IMR-90 (cell line): ENCODE results near the gene LDHD. TPM values are rescaled to one million over a fixed set of nuclear protein-coding genes. Genes with fewer than 3 reads are reported as not detected.

Experiments used
- ATAC-seq: fragments of 200-7000 bp; cut with Tn5 transposase; 2 replicates; pipeline ENCODE4 v1.9.1; 2020; ENCODE audit warnings: low read depth, mild to moderate bottlenecking, moderate library complexity
- BruUV-seq: library from RNA; stranded (reverse); fragments of 400-500 nt; replicated peaks from 2 replicates; lab custom pipeline; 2021; lab: Mats Ljungman, UMichigan
- CTCF ChIA-PET: fragments of 300-600 bp; formaldehyde crosslinking; extraction: SDS; loops from one replicate; lab custom pipeline; 2021; ENCODE audit warnings: antibody characterized with exemption; lab: Yijun Ruan, JAX
- POLR2A ChIA-PET: fragments of 300-600 bp; sonication (Branson Sonifier 250); formaldehyde crosslinking; loops from one replicate; lab custom pipeline; 2022; ENCODE audit warnings: antibody characterized with exemption; ENCODE audit not compliant: unreplicated experiment; lab: Charles Lee
- DNase-seq: peaks from one replicate; pipeline ENCODE4 v3.0.0; 2013
- H2AFZ ChIP-seq: replicated peaks from 2 replicates; pipeline ENCODE3; 2013; ENCODE audit warnings: low read length, mild to moderate bottlenecking; ENCODE audit not compliant: poor library complexity
- H2AK5ac ChIP-seq: 2 replicates; pipeline ENCODE4 v1.6.1; 2013; ENCODE audit warnings: low read depth, low read length, inconsistent platforms
- H2AK9ac ChIP-seq: replicated peaks from 2 replicates; pipeline ENCODE3; 2013; ENCODE audit warnings: mild to moderate bottlenecking, low read depth, low read length, moderate library complexity; ENCODE audit not compliant: poor library complexity
- H2BK120ac ChIP-seq: 2 replicates; pipeline ENCODE4 v1.6.1; 2013; ENCODE audit warnings: low read depth, low read length, inconsistent platforms
- H2BK15ac ChIP-seq: 3 replicates; pipeline ENCODE4 v1.6.1; 2013; ENCODE audit warnings: low read depth, low read length, inconsistent platforms
- H2BK20ac ChIP-seq: 2 replicates; pipeline ENCODE4 v1.6.1; 2013; ENCODE audit warnings: low read depth, mild to moderate bottlenecking, inconsistent platforms, low read length, moderate library complexity
- H2BK5ac ChIP-seq: 2 replicates; pipeline ENCODE4 v1.6.1; 2013; ENCODE audit warnings: mild to moderate bottlenecking, low read depth, low read length, inconsistent platforms; ENCODE audit not compliant: poor library complexity, severe bottlenecking
- H3K14ac ChIP-seq: replicated peaks from 2 replicates; pipeline ENCODE4 v1.6.1; 2013; ENCODE audit warnings: low read depth, low read length, inconsistent platforms
- H3K18ac ChIP-seq: 2 replicates; pipeline ENCODE4 v1.6.1; 2013; ENCODE audit warnings: low read depth, low read length, control low read depth
- H3K23ac ChIP-seq: 2 replicates; pipeline ENCODE4 v1.6.1; 2013; ENCODE audit warnings: low read depth, low read length, inconsistent platforms
- H3K27ac ChIP-seq: 2 replicates; pipeline ENCODE4 v1.5.1; 2013; ENCODE audit warnings: mild to moderate bottlenecking, control low read depth, low read length; ENCODE audit not compliant: insufficient read depth
- H3K27me3 ChIP-seq: 2 replicates; pipeline ENCODE4 v1.6.1; 2013; ENCODE audit warnings: low read length; ENCODE audit not compliant: control insufficient read depth, insufficient read depth
- H3K36me3 ChIP-seq: 2 replicates; pipeline ENCODE4 v1.6.1; 2013; ENCODE audit warnings: low read length, mixed read lengths; ENCODE audit not compliant: control insufficient read depth, insufficient read depth
- H3K4ac ChIP-seq: 2 replicates; pipeline ENCODE4 v1.6.1; 2013; ENCODE audit warnings: low read depth, low read length, inconsistent platforms
- H3K4me1 ChIP-seq: 2 replicates; pipeline ENCODE4 v1.6.1; 2013; ENCODE audit warnings: low read length, mixed read lengths; ENCODE audit not compliant: control insufficient read depth, insufficient read depth
- H3K4me2 ChIP-seq: 2 replicates; pipeline ENCODE4 v1.6.1; 2013; ENCODE audit warnings: low read depth, mild to moderate bottlenecking, control low read depth, low read length, moderate library complexity
- H3K4me3 ChIP-seq: 2 replicates; pipeline ENCODE4 v1.5.1; 2013; ENCODE audit warnings: low read depth, mild to moderate bottlenecking, control low read depth, low read length, moderate library complexity; ENCODE audit not compliant: insufficient read depth
- H3K56ac ChIP-seq: 2 replicates; pipeline ENCODE4 v1.6.1; 2013; ENCODE audit warnings: low read length, inconsistent platforms; ENCODE audit not compliant: insufficient read depth; ENCODE audit errors: extremely low read depth
- H3K79me1 ChIP-seq, 2 experiments: 2 replicates each; pipeline ENCODE4 v1.6.1; 2013; ENCODE audit warnings: low read length in 2 of 2, inconsistent platforms in 1 of 2, low read depth in 1 of 2
- H3K9ac ChIP-seq: 2 replicates; pipeline ENCODE4 v1.6.1; 2013; ENCODE audit warnings: low read depth, low read length, control low read depth
- H3K9me1 ChIP-seq: 2 replicates; pipeline ENCODE4 v1.6.1; 2013; ENCODE audit warnings: low read length, inconsistent platforms; ENCODE audit not compliant: insufficient read depth
- H3K9me3 ChIP-seq: 2 replicates; pipeline ENCODE4 v1.6.1; 2013; ENCODE audit warnings: low read length; ENCODE audit not compliant: control insufficient read depth, insufficient read depth
- H4K20me1 ChIP-seq: 2 replicates; pipeline ENCODE4 v1.6.1; 2013; ENCODE audit warnings: low read length, inconsistent platforms; ENCODE audit not compliant: insufficient read depth
- H4K5ac ChIP-seq: 2 replicates; pipeline ENCODE4 v1.6.1; 2013; ENCODE audit warnings: mild to moderate bottlenecking, low read depth, low read length, control low read depth
- H4K8ac ChIP-seq, 2 experiments: 2 replicates each; pipeline ENCODE4 v1.6.1; 2013; ENCODE audit warnings: low read depth in 2 of 2, low read length in 2 of 2, control low read depth in 1 of 2, inconsistent platforms in 1 of 2
- H4K91ac ChIP-seq: 2 replicates; pipeline ENCODE4 v1.6.1; 2013; ENCODE audit warnings: low read depth, low read length, inconsistent platforms; ENCODE audit not compliant: insufficient read depth
- FOS ChIP-seq: fragments of 150-350 bp; IDR thresholded peaks from 2 replicates; pipeline ENCODE4 v1.6.1; 2016; ENCODE audit warnings: low read depth, low read length
- WGBS, 2 experiments: methylation state at CpG; one replicate each; pipeline versions ENCODE4 v1.1.5 to v1.1.7; 2013; ENCODE audit warnings: missing lambda C conversion rate in 2 of 2; ENCODE audit not compliant: insufficient read length in 1 of 2; ENCODE audit errors: extremely low coverage in 2 of 2; 5-methylcytosine and 5-hydroxymethylcytosine counted together
- dilution Hi-C: fragments of 300-500 bp; cut with HindIII; formaldehyde crosslinking; loops from one replicate; pipeline ENCODE4 v1.14.3; 2018; ENCODE audit warnings: low sequenced_read_pairs; ENCODE audit not compliant: unreplicated experiment
- in situ Hi-C: fragments of 300-500 bp; cut with MboI; formaldehyde crosslinking; loops from 3 replicates; pipeline ENCODE4 v1.14.3; 2019; ENCODE audit warnings: low sequenced_read_pairs, inconsistent platforms, mixed read lengths
- intact Hi-C: fragments of 100-400 bp; cut with micrococcal nuclease; formaldehyde crosslinking; loops from 2 replicates; pipeline ENCODE4 v1.10.0; 2022
- polyA plus RNA-seq, 3 experiments: library from polyadenylated mRNA; depleted of rRNA; stranded (reverse); fragments of >200 nt; gene quantifications; 2 replicates each; pipeline ENCODE4 v1.2.3, GENCODE V29; 2012; ENCODE audit warnings: low replicate concordance in 1 of 3
- total RNA-seq: library from RNA; depleted of rRNA; stranded (reverse); fragments of >200 nt; gene quantifications from 2 replicates; pipeline ENCODE4 v1.2.3, GENCODE V29; 2012
- TF ChIP-seq, protein P1 (sequence below): fragments of 150-350 bp; IDR thresholded peaks from 2 replicates; pipeline ENCODE4 v1.6.1; 2017; ENCODE audit warnings: mild to moderate bottlenecking, antibody characterized with exemption, low read length, low read depth
- TF ChIP-seq, protein P2 (sequence below): fragments of 150-350 bp; IDR thresholded peaks from 2 replicates; pipeline ENCODE4 v1.6.1; 2016; ENCODE audit warnings: low read depth, mild to moderate bottlenecking, low read length, moderate library complexity, borderline replicate concordance

LDHD gene
- total and polyA plus RNA-seq, 2 of the 4 experiments (the other 2 are of a cell fraction), result under 0.01 to 0.26 TPM

DNA sequence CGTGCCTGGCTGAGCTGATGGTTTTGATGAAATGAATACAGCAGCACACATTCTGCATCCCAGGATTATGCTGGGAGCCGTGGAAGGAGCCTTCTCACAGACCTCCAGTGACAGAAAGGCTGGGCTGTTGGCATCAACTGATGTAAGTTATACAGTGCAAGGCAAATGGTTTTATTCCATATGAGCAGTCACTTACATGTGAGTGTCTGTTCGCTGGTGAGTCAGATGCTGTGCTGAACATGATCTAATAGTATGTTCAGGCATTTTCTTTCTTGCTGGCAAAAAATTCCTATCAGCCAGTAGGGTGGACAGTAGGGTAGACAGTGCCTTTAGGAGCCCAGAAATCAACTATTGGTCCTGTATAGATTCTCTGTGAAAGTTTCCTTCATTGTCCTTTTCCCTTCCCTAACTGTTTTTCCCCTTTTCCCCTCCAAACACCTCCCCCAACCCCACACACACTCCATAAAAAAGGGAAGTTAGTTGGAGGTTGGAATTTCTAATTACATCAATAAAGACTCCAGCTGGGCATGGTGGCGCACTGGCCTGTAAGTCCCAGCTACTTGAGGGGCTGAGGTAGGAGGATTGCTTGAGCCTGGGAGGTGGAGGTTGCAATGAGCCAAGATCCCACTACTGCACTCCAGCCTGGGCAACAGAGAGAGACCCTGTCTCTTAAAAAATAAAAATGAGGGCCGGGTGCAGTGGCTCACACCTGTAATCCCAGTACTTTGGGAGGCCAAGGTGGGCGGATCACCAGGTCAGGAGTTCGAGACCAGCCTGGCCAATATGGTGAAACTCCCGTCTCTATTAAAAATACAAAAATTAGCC is 36.2 kb downstream of the LDHD start (continued):
- TF ChIP-seq, protein P1, sequence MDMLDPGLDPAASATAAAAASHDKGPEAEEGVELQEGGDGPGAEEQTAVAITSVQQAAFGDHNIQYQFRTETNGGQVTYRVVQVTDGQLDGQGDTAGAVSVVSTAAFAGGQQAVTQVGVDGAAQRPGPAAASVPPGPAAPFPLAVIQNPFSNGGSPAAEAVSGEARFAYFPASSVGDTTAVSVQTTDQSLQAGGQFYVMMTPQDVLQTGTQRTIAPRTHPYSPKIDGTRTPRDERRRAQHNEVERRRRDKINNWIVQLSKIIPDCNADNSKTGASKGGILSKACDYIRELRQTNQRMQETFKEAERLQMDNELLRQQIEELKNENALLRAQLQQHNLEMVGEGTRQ, result no peak

DNA sequence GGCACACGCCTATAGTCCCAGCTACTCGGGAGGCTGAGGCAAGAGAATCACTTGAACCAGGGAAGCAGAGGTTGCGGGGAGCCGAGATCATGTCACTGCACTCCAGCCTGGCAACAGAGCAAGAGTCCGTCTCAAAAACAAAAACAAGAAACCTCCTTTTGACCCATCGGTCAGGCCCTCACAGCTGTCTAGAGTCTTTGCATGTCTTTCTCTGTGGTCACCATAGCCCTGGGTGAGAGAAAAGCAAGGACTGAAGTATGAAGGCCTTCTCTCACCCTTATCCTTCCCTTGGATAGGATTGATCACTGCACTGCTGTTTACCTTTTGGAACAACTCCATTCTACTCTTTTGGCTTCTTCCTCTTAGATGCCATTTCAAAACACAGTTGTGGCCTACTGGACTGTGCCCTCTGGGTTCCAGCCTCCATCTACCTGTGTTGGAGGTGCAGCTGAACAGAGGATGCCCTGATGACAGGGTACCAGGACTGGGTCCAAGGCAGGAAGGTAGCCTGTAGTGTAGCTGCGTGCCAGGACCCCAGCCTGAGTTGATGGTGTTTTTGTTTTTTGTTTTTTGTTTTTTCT is 37.1 kb downstream of the LDHD start:
- H3K23ac ChIP-seq, result no peak overlapping the region
- H4K5ac ChIP-seq, result peak overlapping the region; percentile 67; the same call in 1 of the 2 replicates
- H2BK120ac ChIP-seq, result no peak overlapping the region
- no peak overlapping the region; the same call in 1 of the 2 replicates for H4K91ac ChIP-seq
- H4K20me1 ChIP-seq, result peaks cover 30% of the 10 kb centered on the region
- no peaks in the 10 kb centered on the region for H3K27me3 ChIP-seq
- TF ChIP-seq, protein P2, sequence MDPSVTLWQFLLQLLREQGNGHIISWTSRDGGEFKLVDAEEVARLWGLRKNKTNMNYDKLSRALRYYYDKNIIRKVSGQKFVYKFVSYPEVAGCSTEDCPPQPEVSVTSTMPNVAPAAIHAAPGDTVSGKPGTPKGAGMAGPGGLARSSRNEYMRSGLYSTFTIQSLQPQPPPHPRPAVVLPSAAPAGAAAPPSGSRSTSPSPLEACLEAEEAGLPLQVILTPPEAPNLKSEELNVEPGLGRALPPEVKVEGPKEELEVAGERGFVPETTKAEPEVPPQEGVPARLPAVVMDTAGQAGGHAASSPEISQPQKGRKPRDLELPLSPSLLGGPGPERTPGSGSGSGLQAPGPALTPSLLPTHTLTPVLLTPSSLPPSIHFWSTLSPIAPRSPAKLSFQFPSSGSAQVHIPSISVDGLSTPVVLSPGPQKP, result no peak
- no peak for TF ChIP-seq FOS
- dilution Hi-C loops, result no loop called here
- in situ Hi-C loops, result no loop called here
- peak overlapping the region in 1 of 2 experiments; percentile 25; a peak in 1 of 4 replicates for H4K8ac ChIP-seq
- 93% methylated on average over 3 of the region's 7 CpGs; no CpG with 5 or more reads in 1 of the 2 experiments for WGBS, 2 experiments
- no peak overlapping the region for H3K56ac ChIP-seq
- no peak overlapping the region for H2AK9ac ChIP-seq
- H2BK15ac ChIP-seq, result 0 out of 3 replicates have a peak overlapping the region, but pooled peaks have one; percentile 56
- H3K4me1 ChIP-seq, result peaks cover 12% of the 10 kb centered on the region
- peak overlapping the region; percentile 43 for H2BK20ac ChIP-seq
- no peak overlapping the region for H3K27ac ChIP-seq
- DNase-seq, result no peak
- no TSS peak for BruUV-seq
- 0 out of 2 replicates have a peak overlapping the region, but pooled peaks have one; percentile 76 for H3K14ac ChIP-seq
- no peak overlapping the region; the same call in 1 of the 2 replicates for H3K4me2 ChIP-seq
- H3K18ac ChIP-seq, result peak overlapping the region; percentile 33; the same call in 1 of the 2 replicates
- no peak overlapping the region for H3K9ac ChIP-seq
- no peaks in the 10 kb centered on the region for H3K36me3 ChIP-seq
- H3K4ac ChIP-seq, result peak overlapping the region; percentile 50; the same call in 1 of the 2 replicates
- ATAC-seq, result no peak
- H3K4me3 ChIP-seq, result no peak overlapping the region
- CTCF ChIA-PET, result no interaction called here
- no peaks in the 10 kb centered on the region for H3K9me3 ChIP-seq
- H2AK5ac ChIP-seq, result peak overlapping the region; percentile 72; the same call in 1 of the 2 replicates
- H3K9me1 ChIP-seq, result peaks cover 27% of the 10 kb centered on the region
- H3K79me1 ChIP-seq, result peaks cover 40 to 74% of the 10 kb centered on the region in 2 experiments
- POLR2A ChIA-PET, result no interaction called here
- no peak overlapping the region for H2AFZ ChIP-seq
- intact Hi-C loops, result no loop called here
- H2BK5ac ChIP-seq, result peak overlapping the region; percentile 56
